C4-2B (cell line): ENCODE data around the gene SPATA12.

Experiments
- H3K27ac ChIP-seq: fragments of 450-650 bp; 2 replicates; pipeline ENCODE4 v1.5.1; 2017
- ZFX ChIP-seq: fragments of 450-650 bp; IDR thresholded peaks from 2 replicates; pipeline ENCODE4 v1.6.1; 2017
- TF ChIP-seq, protein P1 (sequence below): fragments of 450-650 bp; conservative IDR thresholded peaks from 2 replicates; pipeline ENCODE4 v1.5.1; 2017; ENCODE audit warnings: mild to moderate bottlenecking

Gene SPATA12

DNA sequence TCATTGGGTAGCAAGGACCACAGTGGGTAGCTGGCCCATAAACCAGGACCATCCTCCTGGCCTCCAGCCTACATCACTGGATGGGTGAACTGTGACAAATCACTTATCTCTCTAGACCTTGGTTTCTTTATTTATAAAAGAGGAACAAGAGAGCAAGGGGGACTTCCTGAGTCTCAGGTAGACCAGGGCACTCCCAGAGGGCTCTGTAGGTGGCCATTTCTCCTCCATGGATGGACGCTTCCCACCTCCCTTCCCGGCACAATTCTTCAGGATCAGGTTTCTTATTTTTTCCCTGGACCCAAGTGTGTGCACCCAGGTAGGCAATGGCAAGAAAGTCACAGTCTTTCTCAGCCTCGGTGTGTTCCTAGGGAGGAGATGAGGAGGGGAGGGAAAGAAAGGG lies 41.4 kb upstream of the SPATA12 start:
- H3K27ac ChIP-seq, result no peak overlapping the region
- TF ChIP-seq ZFX, result no peak

DNA sequence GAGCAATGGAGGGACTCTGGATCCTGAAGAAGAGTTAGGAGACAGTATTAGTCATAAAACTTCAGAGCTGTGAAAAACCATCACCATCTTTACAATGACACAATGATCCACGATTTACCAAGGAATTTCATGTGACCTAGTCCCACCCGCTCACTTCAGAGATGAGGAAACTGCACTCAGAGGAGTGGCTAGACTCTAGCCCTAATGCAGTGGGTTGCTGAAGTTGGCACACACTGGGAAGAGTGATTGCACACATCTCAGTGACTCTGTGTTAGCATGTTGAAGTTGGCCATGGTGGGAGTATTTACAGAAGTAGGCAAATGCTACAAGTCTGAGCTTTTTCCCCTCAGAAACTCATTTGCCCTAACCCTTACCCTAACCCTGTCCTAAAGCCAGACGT lies 35.2 kb upstream of the SPATA12 start:
- H3K27ac ChIP-seq, result no peak overlapping the region
- TF ChIP-seq, protein P1, sequence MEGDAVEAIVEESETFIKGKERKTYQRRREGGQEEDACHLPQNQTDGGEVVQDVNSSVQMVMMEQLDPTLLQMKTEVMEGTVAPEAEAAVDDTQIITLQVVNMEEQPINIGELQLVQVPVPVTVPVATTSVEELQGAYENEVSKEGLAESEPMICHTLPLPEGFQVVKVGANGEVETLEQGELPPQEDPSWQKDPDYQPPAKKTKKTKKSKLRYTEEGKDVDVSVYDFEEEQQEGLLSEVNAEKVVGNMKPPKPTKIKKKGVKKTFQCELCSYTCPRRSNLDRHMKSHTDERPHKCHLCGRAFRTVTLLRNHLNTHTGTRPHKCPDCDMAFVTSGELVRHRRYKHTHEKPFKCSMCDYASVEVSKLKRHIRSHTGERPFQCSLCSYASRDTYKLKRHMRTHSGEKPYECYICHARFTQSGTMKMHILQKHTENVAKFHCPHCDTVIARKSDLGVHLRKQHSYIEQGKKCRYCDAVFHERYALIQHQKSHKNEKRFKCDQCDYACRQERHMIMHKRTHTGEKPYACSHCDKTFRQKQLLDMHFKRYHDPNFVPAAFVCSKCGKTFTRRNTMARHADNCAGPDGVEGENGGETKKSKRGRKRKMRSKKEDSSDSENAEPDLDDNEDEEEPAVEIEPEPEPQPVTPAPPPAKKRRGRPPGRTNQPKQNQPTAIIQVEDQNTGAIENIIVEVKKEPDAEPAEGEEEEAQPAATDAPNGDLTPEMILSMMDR, result no peak
- TF ChIP-seq ZFX, result no peak

DNA sequence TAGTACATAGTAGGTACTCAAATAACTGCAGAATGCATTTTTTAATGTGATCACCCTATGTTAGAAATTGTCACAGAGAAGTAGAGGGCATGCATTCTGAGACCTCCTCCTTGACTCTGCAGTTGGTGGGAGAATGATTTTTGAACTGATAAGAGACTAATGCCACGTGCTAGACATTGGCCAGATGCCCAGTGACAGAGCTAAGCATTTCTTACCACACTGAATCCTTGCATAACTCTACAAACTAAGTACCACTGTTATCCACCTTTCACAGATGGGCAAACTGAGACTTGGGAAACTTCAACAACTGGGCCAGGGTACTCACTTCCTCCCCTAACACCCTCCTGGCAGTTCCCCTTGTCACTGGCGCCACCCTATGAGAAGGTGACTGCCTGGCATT lies 33.5 kb upstream of the SPATA12 start:
- no peak overlapping the region for H3K27ac ChIP-seq
- TF ChIP-seq ZFX, result no peak
- TF ChIP-seq, protein P1, result no peak

DNA sequence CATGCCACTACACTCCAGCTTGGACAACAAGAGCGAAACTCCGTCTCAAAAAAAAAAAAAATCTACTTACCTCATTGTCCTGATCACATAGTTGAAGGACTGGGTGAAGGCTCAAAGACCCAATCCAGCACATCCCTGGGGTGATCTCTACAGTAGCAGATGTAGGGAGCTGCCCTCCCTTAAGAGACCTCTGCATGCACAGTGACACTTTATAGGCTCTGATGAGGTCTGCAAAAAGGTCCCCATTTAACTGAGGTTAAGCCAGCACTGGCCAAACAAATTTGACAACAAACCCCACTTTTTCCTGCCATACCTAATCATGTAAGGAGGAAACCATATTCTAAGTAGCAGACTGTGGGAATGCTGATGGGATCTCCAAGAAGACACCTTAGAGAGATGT lies 31.1 kb upstream of the SPATA12 start:
- H3K27ac ChIP-seq, result no peak overlapping the region; the same call in 1 of the 2 replicates
- TF ChIP-seq, protein P1, result no peak
- TF ChIP-seq ZFX, result no peak

DNA sequence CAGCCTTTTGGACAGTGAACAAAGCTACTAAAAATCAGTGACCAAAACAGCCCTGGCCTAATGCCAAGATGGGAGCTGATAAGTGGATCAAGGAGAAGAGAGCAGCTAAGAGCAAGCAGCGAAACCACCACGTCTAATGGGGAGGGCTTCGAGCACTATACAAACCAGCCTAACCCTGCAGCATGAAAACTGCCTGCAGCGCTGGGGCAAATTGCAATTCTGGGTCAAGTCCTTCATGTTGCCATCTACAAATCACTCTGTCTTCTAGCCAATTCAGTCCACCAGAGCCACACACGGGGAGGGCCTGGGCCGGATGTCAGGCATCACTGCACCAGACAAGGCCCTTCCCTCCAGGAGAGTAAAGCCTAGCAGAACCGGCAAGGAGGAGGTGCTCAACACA lies 30.5 kb upstream of the SPATA12 start:
- no peak for TF ChIP-seq ZFX
- TF ChIP-seq, protein P1, result no peak
- peak overlapping the region; percentile 17; the same call in 1 of the 2 replicates for H3K27ac ChIP-seq

DNA sequence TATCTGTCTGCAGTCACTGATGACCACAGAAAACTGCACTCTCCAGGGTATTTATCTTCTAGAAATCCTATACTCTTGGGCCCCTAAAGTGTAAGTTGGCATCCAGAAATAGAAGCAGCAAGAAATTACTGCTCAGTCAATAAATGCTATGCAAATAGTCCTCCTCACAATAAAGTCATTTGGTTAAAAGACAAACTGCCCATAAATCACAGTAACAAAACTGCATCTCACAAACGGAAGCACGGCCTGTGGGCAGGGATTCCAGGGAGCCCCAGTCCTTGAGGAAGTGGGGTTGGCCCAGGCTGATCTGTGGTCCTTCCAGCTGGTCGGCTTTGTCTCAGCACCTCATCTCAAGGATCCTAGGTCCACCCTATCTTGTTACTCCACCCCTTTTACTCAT lies 29.7 kb upstream of the SPATA12 start:
- H3K27ac ChIP-seq, result peak overlapping the region; percentile 14; the same call in 1 of the 2 replicates
- no peak for TF ChIP-seq ZFX
- TF ChIP-seq, protein P1, result no peak

DNA sequence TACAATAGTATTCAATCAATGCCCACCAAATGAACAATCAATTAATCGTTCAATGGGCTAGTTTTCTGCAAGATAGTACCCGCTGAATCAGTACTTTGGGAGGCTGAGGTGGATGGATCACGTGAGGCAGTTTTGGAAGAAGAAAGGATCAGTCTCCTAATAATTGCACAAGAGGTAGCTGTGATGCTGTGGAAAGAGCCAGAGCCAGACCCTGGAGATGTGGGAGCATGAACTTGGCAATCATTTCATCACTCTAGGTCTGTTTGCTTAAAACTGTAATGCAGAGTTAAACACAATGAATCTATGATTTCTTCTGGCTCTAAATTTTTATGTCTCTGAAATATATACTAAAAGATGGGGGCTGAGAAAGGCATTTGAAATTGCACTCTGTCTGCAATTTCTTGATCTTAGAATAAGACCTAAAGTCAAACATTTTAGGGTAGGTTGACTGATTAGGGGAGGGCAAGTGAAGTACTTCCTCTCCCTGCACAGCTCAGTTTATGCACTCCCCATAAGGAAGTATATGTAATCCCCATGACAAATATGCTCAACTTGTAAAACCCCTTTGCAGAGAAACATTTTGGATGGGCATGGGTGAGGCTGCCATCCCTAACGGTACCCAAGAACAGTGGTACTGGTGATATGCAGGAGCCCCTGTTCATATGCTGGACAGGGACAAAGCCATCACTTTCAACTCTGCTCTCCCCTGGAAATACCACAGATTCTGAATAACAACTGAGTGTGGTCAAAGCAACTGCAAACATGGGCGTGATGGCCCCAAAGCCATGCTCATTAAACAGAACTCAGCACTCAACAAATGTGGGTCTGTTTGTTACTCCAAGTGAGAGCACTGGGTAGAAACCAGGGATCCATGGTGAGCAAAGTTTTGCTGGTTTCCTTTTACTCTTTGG lies 28.6 kb upstream of the SPATA12 start:
- H3K27ac ChIP-seq, result no peak overlapping the region

More for the DNA sequence above, 28.6 kb upstream of the SPATA12 start:
- TF ChIP-seq, protein P1, result no peak
- TF ChIP-seq ZFX, result no peak
